Keratinocyte (primary cell): ENCODE data around the gene CKMT1A. TPM values are rescaled to one million over a fixed set of nuclear protein-coding genes. Genes with fewer than 3 reads are reported as not detected.
A peak's percentile ranks its signal among the peaks of the same experiment; 100 is the strongest.
"Not testable (repeated sequence)": the region's sequence is repeated elsewhere in the genome, so short reads cannot be mapped to it uniquely, and the experiment has no call there.

Experiments used
- DNase-seq: peaks from one replicate; pipeline ENCODE4 v3.0.0-alpha.2; 2011; ENCODE audit warnings: low read depth, missing footprints, low spot score
- FAIRE-seq: peaks from 2 replicates; lab custom pipeline; 2011; peaks lifted over from hg19 to GRCh38; lab: Jason Lieb, UNC
- H2AFZ ChIP-seq: 2 replicates; pipeline ENCODE4 v1.6.0; 2012; ENCODE audit warnings: low read length, control low read depth, inconsistent platforms; ENCODE audit not compliant: control insufficient read depth
- H3K27ac ChIP-seq: 2 replicates; pipeline ENCODE4 v1.5.1; 2011; ENCODE audit warnings: low read length; ENCODE audit not compliant: control insufficient read depth, insufficient read depth
- H3K27me3 ChIP-seq: 3 replicates; pipeline ENCODE4 v1.6.0; 2011; ENCODE audit warnings: low read length; ENCODE audit not compliant: control insufficient read depth, insufficient read depth; ENCODE audit errors: extremely low read depth
- H3K36me3 ChIP-seq, 2 experiments: 2 replicates in 1 of 2; 3 replicates in 1 of 2; pipeline ENCODE4 v1.5.1; 2011; ENCODE audit warnings: low read length in 2 of 2, mild to moderate bottlenecking in 1 of 2; ENCODE audit not compliant: control insufficient read depth in 2 of 2, insufficient read depth in 2 of 2; ENCODE audit errors: extremely low read depth in 1 of 2
- H3K4me1 ChIP-seq: 3 replicates; pipeline ENCODE4 v1.5.1; 2011; ENCODE audit warnings: low read length; ENCODE audit not compliant: control insufficient read depth, insufficient read depth; ENCODE audit errors: extremely low read depth
- H3K4me2 ChIP-seq: 3 replicates; pipeline ENCODE4 v1.6.0; 2011; ENCODE audit warnings: low read depth, low read length; ENCODE audit not compliant: control insufficient read depth, insufficient read depth; ENCODE audit errors: extremely low read depth
- H3K4me3 ChIP-seq, 3 experiments: fragments of 200-600 bp in 1 of 3; sonication (generic) in 1 of 3; 2 replicates in 2 of 3; 3 replicates in 1 of 3; pipeline ENCODE4 v1.5.1; 2011 to 2016; ENCODE audit warnings: low read length in 3 of 3, mild to moderate bottlenecking in 3 of 3, control low read depth in 2 of 3, inconsistent platforms in 1 of 3, low read depth in 1 of 3, mixed read lengths in 1 of 3, mixed run types in 1 of 3, moderate library complexity in 1 of 3; ENCODE audit not compliant: control insufficient read depth in 2 of 3, insufficient read depth in 2 of 3; ENCODE audit errors: extremely low read depth in 1 of 3
- H3K79me2 ChIP-seq: 2 replicates; pipeline ENCODE4 v1.6.0; 2012; ENCODE audit warnings: low read length; ENCODE audit not compliant: control insufficient read depth, insufficient read depth
- H3K9ac ChIP-seq: 3 replicates; pipeline ENCODE4 v1.6.0; 2011; ENCODE audit warnings: low read length; ENCODE audit not compliant: control insufficient read depth, insufficient read depth; ENCODE audit errors: extremely low read depth
- H3K9me1 ChIP-seq: 3 replicates; pipeline ENCODE4 v1.6.0; 2011; ENCODE audit warnings: low read length; ENCODE audit not compliant: control insufficient read depth, insufficient read depth; ENCODE audit errors: extremely low read depth
- H3K9me3 ChIP-seq: 2 replicates; pipeline ENCODE4 v1.5.1; 2012; ENCODE audit warnings: low read depth, low read length; ENCODE audit not compliant: control insufficient read depth
- H4K20me1 ChIP-seq: 3 replicates; pipeline ENCODE4 v1.6.0; 2011; ENCODE audit warnings: low read length; ENCODE audit not compliant: control insufficient read depth, insufficient read depth; ENCODE audit errors: extremely low read depth
- EZH2 ChIP-seq: IDR thresholded peaks from one replicate; pipeline ENCODE4 v1.6.1; 2012; ENCODE audit warnings: inconsistent platforms, mild to moderate bottlenecking, low read length, moderate library complexity
- dilution Hi-C: fragments of 300-500 bp; cut with MboI; formaldehyde crosslinking; loops from one replicate; pipeline ENCODE4 v1.7.0; 2020; ENCODE audit warnings: low sequenced_read_pairs; ENCODE audit not compliant: extremely low pct_ligation_motif_present
- polyA plus RNA-seq, 5 experiments: library from polyadenylated mRNA; depleted of rRNA in 3 of 5; stranded (reverse) in 3 of 5; stranded (forward) in 1 of 5; unstranded in 1 of 5; fragments of >200 nt; gene quantifications; 1 replicate in 1 of 5; 2 replicates in 3 of 5; 3 replicates in 1 of 5; pipeline versions ENCODE4 v1.2.1 to v1.2.3, GENCODE V29; 2011 to 2012; ENCODE audit warnings: missing spikeins in 2 of 5, low read depth in 1 of 5, low replicate concordance in 1 of 5
- TF ChIP-seq, protein P1 (sequence below), 3 experiments: IDR thresholded peaks in 1 of 3; conservative IDR thresholded peaks in 1 of 3; optimal IDR thresholded peaks in 1 of 3; 2 replicates in 2 of 3; 3 replicates in 1 of 3; pipeline versions ENCODE3 to v1.5.1; 2011; ENCODE audit warnings: low read length in 3 of 3, mild to moderate bottlenecking in 3 of 3, moderate library complexity in 2 of 3, control low read depth in 1 of 3, inconsistent platforms in 1 of 3; ENCODE audit not compliant: insufficient read depth in 2 of 3; ENCODE audit errors: extremely low read depth in 1 of 3

The CKMT1A gene
- polyA plus RNA-seq, 1 donor (not counting 4 experiments of a cell fraction or from before 2014, with no cell fraction given), result 60.0 TPM

DNA sequence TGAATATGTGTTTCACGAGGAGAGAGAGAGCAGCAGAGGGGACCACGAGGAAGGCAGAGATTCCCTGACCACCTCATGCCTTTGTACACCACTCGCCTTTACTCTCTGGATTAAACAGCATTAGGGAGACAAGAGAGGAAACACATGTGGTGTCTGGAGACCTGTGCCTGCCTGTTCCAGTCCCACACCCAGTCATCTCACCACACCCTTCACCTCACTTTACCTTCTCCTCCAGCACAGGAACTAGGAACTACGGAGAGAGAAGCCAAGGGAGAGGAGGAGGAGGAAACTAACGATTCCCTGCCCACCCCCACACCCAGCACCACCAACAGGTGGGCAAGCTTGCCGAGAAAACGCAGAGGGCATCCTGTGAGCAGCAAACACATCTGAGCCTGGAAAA lies 980 bp upstream of the CKMT1A start:
- H3K4me1 ChIP-seq, dilution Hi-C loops, H4K20me1 ChIP-seq, H3K36me3 ChIP-seq, H2AFZ ChIP-seq, H3K27me3 ChIP-seq, H3K4me3 ChIP-seq, H3K9me3 ChIP-seq, H3K27ac ChIP-seq, H3K79me2 ChIP-seq, DNase-seq, H3K9me1 ChIP-seq, H3K9ac ChIP-seq, H3K4me2 ChIP-seq: not testable (repeated sequence)
- peak; percentile 97 for FAIRE-seq

DNA sequence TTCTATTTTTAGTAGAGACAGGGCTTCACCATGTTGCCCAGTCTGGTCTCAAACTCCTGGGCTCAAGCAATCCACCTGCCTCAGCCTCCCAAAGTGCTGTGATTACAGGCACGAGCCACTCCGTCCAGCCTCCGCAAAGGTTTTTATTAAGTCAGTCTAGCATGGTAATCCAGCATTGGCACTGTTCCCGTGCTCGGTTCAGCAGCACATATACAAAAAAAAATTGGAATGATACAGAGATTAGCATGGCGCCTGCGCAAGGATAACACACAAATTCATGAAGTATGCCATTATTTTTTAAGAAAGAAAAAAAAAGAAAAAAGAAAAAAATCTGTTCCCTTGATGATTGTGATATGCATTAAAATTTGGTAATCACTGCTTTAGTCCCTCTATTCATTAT lies 8.5 kb downstream of the CKMT1A start:
- Histone ChIP-seq H3K4me3 (no peak overlapping the region), H3K4me2 (no peak overlapping the region), H3K9me1 (no peaks in the 10 kb centered on the region), H3K27me3 (no peaks in the 10 kb centered on the region), H4K20me1 (no peaks in the 10 kb centered on the region), H3K4me1 (no peaks in the 10 kb centered on the region), H2AFZ (no peak overlapping the region), H3K79me2 (no peaks in the 10 kb centered on the region), H3K9ac (no peak overlapping the region), H3K36me3 (peaks cover 0 to 3% of the 10 kb centered on the region in 2 experiments), H3K9me3 (no peaks in the 10 kb centered on the region), H3K27ac (no peak overlapping the region)
- no peak for TF ChIP-seq EZH2
- TF ChIP-seq, protein P1, sequence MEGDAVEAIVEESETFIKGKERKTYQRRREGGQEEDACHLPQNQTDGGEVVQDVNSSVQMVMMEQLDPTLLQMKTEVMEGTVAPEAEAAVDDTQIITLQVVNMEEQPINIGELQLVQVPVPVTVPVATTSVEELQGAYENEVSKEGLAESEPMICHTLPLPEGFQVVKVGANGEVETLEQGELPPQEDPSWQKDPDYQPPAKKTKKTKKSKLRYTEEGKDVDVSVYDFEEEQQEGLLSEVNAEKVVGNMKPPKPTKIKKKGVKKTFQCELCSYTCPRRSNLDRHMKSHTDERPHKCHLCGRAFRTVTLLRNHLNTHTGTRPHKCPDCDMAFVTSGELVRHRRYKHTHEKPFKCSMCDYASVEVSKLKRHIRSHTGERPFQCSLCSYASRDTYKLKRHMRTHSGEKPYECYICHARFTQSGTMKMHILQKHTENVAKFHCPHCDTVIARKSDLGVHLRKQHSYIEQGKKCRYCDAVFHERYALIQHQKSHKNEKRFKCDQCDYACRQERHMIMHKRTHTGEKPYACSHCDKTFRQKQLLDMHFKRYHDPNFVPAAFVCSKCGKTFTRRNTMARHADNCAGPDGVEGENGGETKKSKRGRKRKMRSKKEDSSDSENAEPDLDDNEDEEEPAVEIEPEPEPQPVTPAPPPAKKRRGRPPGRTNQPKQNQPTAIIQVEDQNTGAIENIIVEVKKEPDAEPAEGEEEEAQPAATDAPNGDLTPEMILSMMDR (optimal IDR thresholded peaks at IDR 0.05 in 1 of 3, IDR thresholded peaks at IDR 0.05 in 1 of 3, conservative IDR thresholded peaks at IDR 0.05 in 1 of 3; ENCODE audit: extremely low read depth in 1 of 3, insufficient read depth in 2 of 3, low read length in 3 of 3), result no peak
- DNase-seq, result no peak
- dilution Hi-C loops, result no loop called here
- no peak for FAIRE-seq

DNA sequence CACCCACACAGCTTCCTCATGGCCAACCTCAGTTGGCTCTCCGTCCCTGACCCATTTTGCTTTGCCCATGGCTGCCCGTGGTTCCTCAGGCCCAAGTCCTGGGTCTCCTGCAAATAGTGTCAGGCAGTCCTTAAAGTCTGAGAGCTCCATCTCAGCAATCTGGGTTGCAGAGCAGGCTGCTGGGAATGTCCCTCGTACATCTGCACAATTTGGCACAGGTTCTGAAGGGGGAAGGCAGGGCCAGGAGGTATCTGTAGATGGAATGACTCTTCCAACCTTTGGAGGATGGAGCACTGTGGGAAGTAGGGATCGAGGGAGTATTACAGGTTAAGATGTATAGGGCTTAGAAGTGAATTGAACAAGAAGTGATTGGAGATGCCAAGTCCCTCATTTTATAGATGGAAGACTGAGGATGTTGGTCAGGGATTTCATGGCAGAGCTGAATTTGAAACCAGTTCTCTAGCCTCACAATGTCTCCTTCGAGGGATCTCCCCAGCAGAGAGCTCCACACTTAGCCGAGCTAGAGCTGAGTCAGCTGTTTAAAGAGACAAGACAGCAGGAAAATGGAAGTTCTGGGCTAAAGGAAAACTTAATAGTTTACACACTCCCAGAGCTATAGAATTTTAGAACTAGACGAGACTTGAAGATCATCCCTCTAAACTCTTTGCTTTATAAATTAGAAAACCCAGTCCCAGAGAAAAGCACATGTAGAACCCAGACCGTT lies 9.2 kb downstream of the CKMT1A start:
- no peak for TF ChIP-seq EZH2
- TF ChIP-seq, protein P1 (optimal IDR thresholded peaks at IDR 0.05 in 1 of 3, IDR thresholded peaks at IDR 0.05 in 1 of 3, conservative IDR thresholded peaks at IDR 0.05 in 1 of 3; ENCODE audit: extremely low read depth in 1 of 3, insufficient read depth in 2 of 3, low read length in 3 of 3), result no peak
- no peak for DNase-seq
- no peaks in the 10 kb centered on the region for H3K9me3 ChIP-seq
- H3K4me2 ChIP-seq, result no peak overlapping the region
- dilution Hi-C loops, result no loop called here
- no peak for FAIRE-seq
- H4K20me1 ChIP-seq, result no peaks in the 10 kb centered on the region
- no peaks in the 10 kb centered on the region for H3K9me1 ChIP-seq
- no peak overlapping the region for H2AFZ ChIP-seq
- H3K36me3 ChIP-seq, result peaks cover 0 to 3% of the 10 kb centered on the region in 2 experiments
- no peak overlapping the region for H3K9ac ChIP-seq
- H3K27me3 ChIP-seq, result no peaks in the 10 kb centered on the region
- no peak overlapping the region for H3K4me3 ChIP-seq
- H3K27ac ChIP-seq, result no peak overlapping the region
- no peaks in the 10 kb centered on the region for H3K4me1 ChIP-seq
- H3K79me2 ChIP-seq, result no peaks in the 10 kb centered on the region
